GM12878 (cell line): ENCODE results near the gene ABCG4. TPM values are rescaled to one million over a fixed set of nuclear protein-coding genes. Genes with fewer than 3 reads are reported as not detected.

Experiments
- ATAC-seq: fragments of 200-7000 bp; cut with Tn5 transposase; 3 replicates; pipeline ENCODE4 v1.9.1; 2020; ENCODE audit warnings: mild to moderate bottlenecking, moderate library complexity
- BruUV-seq: library from RNA; stranded (reverse); fragments of 400-500 nt; replicated peaks from 2 replicates; lab custom pipeline; 2021; lab: Mats Ljungman, UMichigan
- CTCF ChIA-PET: fragments of 300-600 bp; sonication (Branson Sonifier 250); formaldehyde crosslinking; extraction: SDS; loops from one replicate; lab custom pipeline; 2021; ENCODE audit warnings: inconsistent platforms; lab: Yijun Ruan, JAX
- POLR2A ChIA-PET: fragments of 350-600 bp; formaldehyde crosslinking; extraction: SDS; loops from one replicate; lab custom pipeline; 2021; ENCODE audit warnings: inconsistent platforms; lab: Charles Lee
- RAD21 ChIA-PET: fragments of 300-600 bp; sonication (Branson Sonifier 250); formaldehyde crosslinking; loops from one replicate; lab custom pipeline; 2023; ENCODE audit warnings: antibody characterized with exemption; ENCODE audit not compliant: unreplicated experiment; lab: Charles Lee
- SMC1A ChIA-PET: fragments of 300-600 bp; sonication (Branson Sonifier 250); formaldehyde crosslinking; loops from one replicate; lab custom pipeline; 2023; ENCODE audit not compliant: unreplicated experiment, uncharacterized antibody; lab: Charles Lee
- DNase-seq: peaks from one replicate; pipeline ENCODE4 v3.0.0-alpha.2; 2011; ENCODE audit warnings: low read depth, low spot score
- FAIRE-seq: peaks from 3 replicates; lab custom pipeline; 2011; peaks lifted over from hg19 to GRCh38; lab: Jason Lieb, UNC
- H2AFZ ChIP-seq: 2 replicates; pipeline ENCODE4 v1.6.0; 2011; ENCODE audit warnings: low read depth, low read length, control low read depth; ENCODE audit not compliant: control insufficient read depth
- H3K27ac ChIP-seq: 2 replicates; pipeline ENCODE4 v1.5.1; 2011; ENCODE audit warnings: control low read depth; ENCODE audit not compliant: control insufficient read depth, insufficient read depth
- H3K27me3 ChIP-seq, 2 experiments: replicated peaks in 1 of 2; 2 replicates each; pipeline versions ENCODE4 v1.6.0 to v1.6.1; 2011; ENCODE audit warnings: low read length in 1 of 2; ENCODE audit not compliant: control insufficient read depth in 2 of 2, insufficient read depth in 2 of 2
- H3K36me3 ChIP-seq, 2 experiments: 2 replicates each; pipeline ENCODE4 v1.5.1; 2011; ENCODE audit warnings: low read length in 1 of 2; ENCODE audit not compliant: control insufficient read depth in 2 of 2, insufficient read depth in 2 of 2
- H3K4me1 ChIP-seq: 2 replicates; pipeline ENCODE4 v1.6.1; 2011; ENCODE audit warnings: mild to moderate bottlenecking, low read length, moderate library complexity, mixed read lengths; ENCODE audit not compliant: control insufficient read depth, insufficient read depth
- H3K4me2 ChIP-seq: 2 replicates; pipeline ENCODE4 v1.6.0; 2011; ENCODE audit warnings: control low read depth; ENCODE audit not compliant: control insufficient read depth, insufficient read depth
- H3K4me3 ChIP-seq: fragments of 200-600 bp; sonication (generic); 2 replicates; pipeline ENCODE4 v1.5.1; 2016
- H3K79me2 ChIP-seq: 2 replicates; pipeline ENCODE4 v1.6.0; 2011; ENCODE audit warnings: low read length; ENCODE audit not compliant: control insufficient read depth, insufficient read depth
- H3K9ac ChIP-seq: 2 replicates; pipeline ENCODE4 v1.8.0; 2011; ENCODE audit warnings: low read length, control low read depth, mixed read lengths; ENCODE audit not compliant: control insufficient read depth, insufficient read depth
- H3K9me3 ChIP-seq: replicated peaks from 3 replicates; pipeline ENCODE4 v1.5.1; 2011; ENCODE audit warnings: mild to moderate bottlenecking, low read length; ENCODE audit not compliant: control insufficient read depth, insufficient read depth
- H4K20me1 ChIP-seq: 2 replicates; pipeline ENCODE4 v1.6.0; 2011; ENCODE audit not compliant: control insufficient read depth, insufficient read depth
- BACH1 ChIP-seq: fragments of 450-650 bp; IDR thresholded peaks from 2 replicates; pipeline ENCODE4 v1.6.1; 2017; ENCODE audit warnings: mild to moderate bottlenecking, borderline replicate concordance
- ELK1 ChIP-seq: IDR thresholded peaks from 2 replicates; pipeline ENCODE4 v1.6.1; 2012; ENCODE audit warnings: low read depth, low read length, improper control_type of control experiment
- JUNB ChIP-seq: IDR thresholded peaks from 2 replicates; pipeline ENCODE4 v1.6.1; 2016; ENCODE audit warnings: antibody characterized with exemption, mild to moderate bottlenecking
- PBX3 ChIP-seq: IDR thresholded peaks from 2 replicates; pipeline ENCODE4 v1.6.1; 2011; ENCODE audit warnings: mild to moderate bottlenecking, low read depth, low read length, moderate library complexity; ENCODE audit not compliant: insufficient replicate concordance
- RAD51 ChIP-seq: fragments of 450-650 bp; IDR thresholded peaks from 2 replicates; pipeline ENCODE4 v1.6.1; 2016; ENCODE audit warnings: moderate library complexity, mild to moderate bottlenecking, inconsistent platforms
- SKIL ChIP-seq: fragments of 450-650 bp; IDR thresholded peaks from 2 replicates; pipeline ENCODE4 v1.6.1; 2017; ENCODE audit warnings: mild to moderate bottlenecking, low read depth, inconsistent platforms; ENCODE audit not compliant: poor library complexity, severe bottlenecking
- WGBS: methylation state at CpG from one replicate; pipeline ENCODE4 v1.1.6; 2016; ENCODE audit warnings: low lambda C conversion rate; ENCODE audit not compliant: insufficient replicate concordance, insufficient coverage; ENCODE audit errors: missing lambda C conversion rate; 5-methylcytosine and 5-hydroxymethylcytosine counted together
- in situ Hi-C: fragments of 300-500 bp; cut with MboI; formaldehyde crosslinking; loops from 9 replicates; pipeline ENCODE4 v1.14.3; 2018; ENCODE audit warnings: mixed read lengths
- intact Hi-C: fragments of 100-400 bp; cut with micrococcal nuclease; formaldehyde crosslinking; loops from one replicate; pipeline ENCODE4 v1.14.2; 2022; ENCODE audit not compliant: unreplicated experiment
- polyA plus RNA-seq, 11 experiments: library from polyadenylated mRNA; depleted of rRNA in 4 of 11; unstranded in 6 of 11; stranded (reverse) in 5 of 11; fragments of >200 nt; fragmentation: Nextera tagmentation in 4 of 11; fragmentation: Illumina TruSeq in 1 of 11; extraction: Ambion mirVana in 4 of 11; extraction: Trizol in 1 of 11; gene quantifications; 1 replicate in 1 of 11; 2 replicates in 10 of 11; pipeline versions ENCODE4 v1.2.1 to v1.2.3, GENCODE V29; 2011 to 2016; ENCODE audit warnings: inconsistent platforms in 2 of 11, missing spikeins in 2 of 11, low read depth in 1 of 11
- total RNA-seq, 4 experiments: library from RNA; depleted of rRNA in 3 of 4; stranded (reverse); fragments of >200 nt in 3 of 4; fragmentation: Illumina TruSeq in 1 of 4; extraction: Trizol in 1 of 4; gene quantifications; 2 replicates each; pipeline versions ENCODE4 v1.2.1 to v1.2.3, GENCODE V29; 2013 to 2021

ABCG4 gene
- total and polyA plus RNA-seq, 10 of the 15 experiments (the other 5 are each of a cell fraction or from before 2014, with no cell fraction given) = not detected

- ATAC-seq = no peak
- TF ChIP-seq ELK1 (no peak), JUNB (no peak), PBX3 (no peak), RAD51 (no peak), BACH1 (no peak), SKIL (no peak)
- Histone ChIP-seq H2AFZ (no peak overlapping the region), H3K4me1 (no peaks in the 10 kb centered on the region), H3K4me2 (no peak overlapping the region), H4K20me1 (no peaks in the 10 kb centered on the region), H3K9me3 (no peaks in the 10 kb centered on the region), H3K36me3 (peaks cover 0 to 2% of the 10 kb centered on the region in 2 experiments; a peak in 2 of 4 replicates), H3K79me2 (no peaks in the 10 kb centered on the region), H3K27ac (no peak overlapping the region), H3K4me3 (no peak overlapping the region), H3K27me3 (no peaks in the 10 kb centered on the region; a peak in 1 of 4 replicates), H3K9ac (no peak overlapping the region)
- FAIRE-seq = no peak
- ChIA-PET CTCF (interaction anchor here (1.2 kb wide), 1 partner anchor 21 kb away, joined by 3 read pairs; no protein-coding TSS in a partner anchor), SMC1A (interaction anchor here (1.0 to 1.6 kb wide), 2 partner anchors 17 to 19 kb away, joined by 3 read pairs; no protein-coding TSS in a partner anchor), RAD21 (no interaction called here), POLR2A (no interaction called here)
- intact Hi-C loops = no loop called here
- WGBS = 82% methylated on average over 6 of the region's 6 CpGs
- no peak for DNase-seq
- BruUV-seq = no TSS peak
- in situ Hi-C loops = no loop called here
These were observed 26.7 kb downstream of the ABCG4 start for GRCh38 chr11:119175493-119176077.
